Fibroblast of lung (primary cell): ENCODE data around the gene UCN2.

Experiments used
- EZH2 ChIP-seq: IDR thresholded peaks from 2 replicates; pipeline ENCODE4 v1.5.1; 2012; ENCODE audit warnings: low read length, control low read depth, mild to moderate bottlenecking; ENCODE audit errors: missing control alignments
- TF ChIP-seq, protein P1 (sequence below), 2 donors: IDR thresholded peaks in 1 of 2; conservative IDR thresholded peaks in 1 of 2; 1 replicate in 1 of 2; 2 replicates in 1 of 2; pipeline ENCODE4 v1.5.1; 2011 to 2012; ENCODE audit warnings: low read length in 2 of 2, control low read depth in 1 of 2, inconsistent platforms in 1 of 2, low read depth in 1 of 2, mild to moderate bottlenecking in 1 of 2

DNA sequence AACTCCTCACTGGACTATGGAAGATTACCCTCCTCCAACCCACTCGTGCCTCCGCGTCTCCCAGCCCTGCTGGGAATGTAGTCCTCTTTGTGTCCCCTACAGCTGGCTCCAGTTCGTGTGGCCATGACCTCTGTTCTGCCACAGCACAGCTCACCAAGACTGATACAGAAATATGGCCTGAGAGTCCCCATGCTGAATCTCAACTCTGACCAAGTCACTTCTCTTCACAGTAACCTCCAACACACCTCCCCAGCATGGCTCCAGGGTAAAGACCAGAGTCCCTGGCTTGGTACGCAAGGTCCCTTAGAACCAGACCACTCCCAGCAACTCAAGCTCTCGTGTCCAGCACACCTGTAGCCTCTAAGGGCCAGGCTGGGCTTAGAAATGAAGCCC lies 33.8 kb upstream of the UCN2 start:
- TF ChIP-seq, protein P1, sequence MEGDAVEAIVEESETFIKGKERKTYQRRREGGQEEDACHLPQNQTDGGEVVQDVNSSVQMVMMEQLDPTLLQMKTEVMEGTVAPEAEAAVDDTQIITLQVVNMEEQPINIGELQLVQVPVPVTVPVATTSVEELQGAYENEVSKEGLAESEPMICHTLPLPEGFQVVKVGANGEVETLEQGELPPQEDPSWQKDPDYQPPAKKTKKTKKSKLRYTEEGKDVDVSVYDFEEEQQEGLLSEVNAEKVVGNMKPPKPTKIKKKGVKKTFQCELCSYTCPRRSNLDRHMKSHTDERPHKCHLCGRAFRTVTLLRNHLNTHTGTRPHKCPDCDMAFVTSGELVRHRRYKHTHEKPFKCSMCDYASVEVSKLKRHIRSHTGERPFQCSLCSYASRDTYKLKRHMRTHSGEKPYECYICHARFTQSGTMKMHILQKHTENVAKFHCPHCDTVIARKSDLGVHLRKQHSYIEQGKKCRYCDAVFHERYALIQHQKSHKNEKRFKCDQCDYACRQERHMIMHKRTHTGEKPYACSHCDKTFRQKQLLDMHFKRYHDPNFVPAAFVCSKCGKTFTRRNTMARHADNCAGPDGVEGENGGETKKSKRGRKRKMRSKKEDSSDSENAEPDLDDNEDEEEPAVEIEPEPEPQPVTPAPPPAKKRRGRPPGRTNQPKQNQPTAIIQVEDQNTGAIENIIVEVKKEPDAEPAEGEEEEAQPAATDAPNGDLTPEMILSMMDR (conservative IDR thresholded peaks at IDR 0.05 in 1 of 2, IDR thresholded peaks at IDR 0.05 in 1 of 2; ENCODE audit: low read depth in 1 of 2, low read length in 2 of 2) = no peak
- TF ChIP-seq EZH2 = no peak
